Stimulated activated effector memory CD8-positive, alpha-beta T cell treated with anti-CD3 and anti-CD28 coated beads, Interleukin-12 subunit alpha, Interleukin-12 subunit beta, amount 100 ng/mL, for 72 hours (primary cell): Measurements from ENCODE around the gene MYO9A.
"Not testable (repeated sequence)": the region's sequence is repeated elsewhere in the genome, so short reads cannot be mapped to it uniquely, and the experiment has no call there.

Experiments used
- ATAC-seq: fragments of 150-1000 bp; cut with Tn5 transposase; 2 replicates; pipeline ENCODE4 v1.10.0; 2021
- DNase-seq, 2 donors: peaks; one replicate each; pipeline ENCODE4 v3.0.0; 2021 to 2022; ENCODE audit warnings: low spot score in 2 of 2
- H3K27ac Mint-ChIP-seq: one replicate; pipeline ENCODE4 v1.8.0; 2022; ENCODE audit warnings: mild to moderate bottlenecking, mixed read lengths
- H3K36me3 Mint-ChIP-seq: one replicate; pipeline ENCODE4 v1.8.0; 2022; ENCODE audit warnings: mild to moderate bottlenecking, mixed read lengths
- H3K4me1 Mint-ChIP-seq: one replicate; pipeline ENCODE4 v1.8.0; 2022; ENCODE audit warnings: mixed read lengths
- H3K4me3 Mint-ChIP-seq: one replicate; pipeline ENCODE4 v1.8.0; 2022; ENCODE audit warnings: mild to moderate bottlenecking, mixed read lengths
- H3K9me3 Mint-ChIP-seq: one replicate; pipeline ENCODE4 v1.8.0; 2022; ENCODE audit warnings: mixed read lengths

Gene MYO9A

GRCh38 chr15:72053297-72053696, 64.7 kb downstream of the MYO9A start:
- peaks cover 28% of the 10 kb centered on the region for H3K4me1 Mint-ChIP-seq
- H3K36me3 Mint-ChIP-seq, DNase-seq, ATAC-seq, H3K9me3 Mint-ChIP-seq, H3K27ac Mint-ChIP-seq, H3K4me3 Mint-ChIP-seq: not testable (repeated sequence)

- no peak overlapping the region for H3K27ac Mint-ChIP-seq
- no peak for DNase-seq
- no peaks in the 10 kb centered on the region for H3K9me3 Mint-ChIP-seq
- no peak for ATAC-seq
- H3K4me1 Mint-ChIP-seq, result peaks cover 21% of the 10 kb centered on the region
- peaks cover 6% of the 10 kb centered on the region for H3K36me3 Mint-ChIP-seq
- no peak overlapping the region for H3K4me3 Mint-ChIP-seq
These were observed 67.2 kb downstream of the MYO9A start for GRCh38 chr15:72050700-72051099.

GRCh38 chr15:72047020-72047419, 70.9 kb downstream of the MYO9A start:
- H3K36me3 Mint-ChIP-seq, result peaks cover 6% of the 10 kb centered on the region
- ATAC-seq, result no peak
- H3K4me3 Mint-ChIP-seq, result no peak overlapping the region
- H3K9me3 Mint-ChIP-seq, result no peaks in the 10 kb centered on the region
- DNase-seq, result no peak
- no peak overlapping the region for H3K27ac Mint-ChIP-seq
- H3K4me1 Mint-ChIP-seq, result peaks cover 7% of the 10 kb centered on the region

- DNase-seq, result no peak
- ATAC-seq, result no peak
- H3K9me3 Mint-ChIP-seq, result no peaks in the 10 kb centered on the region
- no peak overlapping the region for H3K4me3 Mint-ChIP-seq
- peaks cover 6% of the 10 kb centered on the region for H3K36me3 Mint-ChIP-seq
- no peaks in the 10 kb centered on the region for H3K4me1 Mint-ChIP-seq
- H3K27ac Mint-ChIP-seq, result no peak overlapping the region
These were observed 73.0 kb downstream of the MYO9A start for GRCh38 chr15:72044956-72045355.

GRCh38 chr15:72042865-72043264, 75.1 kb downstream of the MYO9A start:
- no peaks in the 10 kb centered on the region for H3K9me3 Mint-ChIP-seq
- no peak for ATAC-seq
- DNase-seq, result no peak
- no peak overlapping the region for H3K27ac Mint-ChIP-seq
- H3K4me3 Mint-ChIP-seq, result no peak overlapping the region
- peaks cover 4% of the 10 kb centered on the region for H3K4me1 Mint-ChIP-seq
- H3K36me3 Mint-ChIP-seq, result peaks cover 6% of the 10 kb centered on the region

- ATAC-seq (no peak), DNase-seq (no peak)
- H3K27ac Mint-ChIP-seq, result no peak overlapping the region
- H3K9me3 Mint-ChIP-seq, result peaks cover 3% of the 10 kb centered on the region
- H3K4me3 Mint-ChIP-seq, result no peak overlapping the region
- peaks cover 8% of the 10 kb centered on the region for H3K4me1 Mint-ChIP-seq
- H3K36me3 Mint-ChIP-seq, result peaks cover 6% of the 10 kb centered on the region
These were observed 75.9 kb downstream of the MYO9A start for GRCh38 chr15:72042054-72042453.

GRCh38 chr15:72037321-72037720, 80.6 kb downstream of the MYO9A start:
- Mint-ChIP-seq H3K9me3 (peaks cover 5% of the 10 kb centered on the region), H3K4me1 (peaks cover 10% of the 10 kb centered on the region), H3K4me3 (no peak overlapping the region), H3K27ac (no peak overlapping the region), H3K36me3 (no peaks in the 10 kb centered on the region)
- DNase-seq, result no peak
- ATAC-seq, result peak; percentile 80

GRCh38 chr15:72034859-72035650, 82.9 kb downstream of the MYO9A start:
- Mint-ChIP-seq H3K36me3 (no peaks in the 10 kb centered on the region), H3K4me3 (no peak overlapping the region), H3K4me1 (peaks cover 10% of the 10 kb centered on the region), H3K27ac (no peak overlapping the region), H3K9me3 (peaks cover 5% of the 10 kb centered on the region)
- no peak for ATAC-seq
- DNase-seq, result no peak

- no peaks in the 10 kb centered on the region for H3K36me3 Mint-ChIP-seq
- H3K9me3 Mint-ChIP-seq, result peaks cover 5% of the 10 kb centered on the region
- H3K4me1 Mint-ChIP-seq, result peaks cover 10% of the 10 kb centered on the region
- no peak overlapping the region for H3K27ac Mint-ChIP-seq
- ATAC-seq, result no peak
- H3K4me3 Mint-ChIP-seq, result no peak overlapping the region
- DNase-seq, result no peak
These were observed 83.6 kb downstream of the MYO9A start for GRCh38 chr15:72034351-72034750.

GRCh38 chr15:72033711-72034110, 84.2 kb downstream of the MYO9A start:
- H3K4me1 Mint-ChIP-seq, result peaks cover 10% of the 10 kb centered on the region
- H3K4me3 Mint-ChIP-seq, result no peak overlapping the region
- H3K9me3 Mint-ChIP-seq, result peaks cover 5% of the 10 kb centered on the region
- H3K36me3 Mint-ChIP-seq, result no peaks in the 10 kb centered on the region
- ATAC-seq (no peak), DNase-seq (no peak)
- H3K27ac Mint-ChIP-seq, result no peak overlapping the region

GRCh38 chr15:72033285-72033684, 84.7 kb downstream of the MYO9A start:
- Mint-ChIP-seq H3K9me3 (peaks cover 5% of the 10 kb centered on the region), H3K4me3 (no peak overlapping the region), H3K27ac (no peak overlapping the region), H3K36me3 (no peaks in the 10 kb centered on the region), H3K4me1 (peaks cover 10% of the 10 kb centered on the region)
- no peak for ATAC-seq
- no peak for DNase-seq

- H3K4me3 Mint-ChIP-seq, result no peak overlapping the region
- H3K36me3 Mint-ChIP-seq, result peaks cover 16% of the 10 kb centered on the region
- no peaks in the 10 kb centered on the region for H3K9me3 Mint-ChIP-seq
- no peak for ATAC-seq
- no peak for DNase-seq
- H3K27ac Mint-ChIP-seq, result no peak overlapping the region
- H3K4me1 Mint-ChIP-seq, result no peaks in the 10 kb centered on the region
These were observed 96.3 kb downstream of the MYO9A start for GRCh38 chr15:72021604-72022003.

- DNase-seq, result no peak
- Mint-ChIP-seq H3K4me1 (no peaks in the 10 kb centered on the region), H3K27ac (no peak overlapping the region), H3K9me3 (no peaks in the 10 kb centered on the region), H3K36me3 (peaks cover 16% of the 10 kb centered on the region), H3K4me3 (no peak overlapping the region)
- no peak for ATAC-seq
These were observed 97.2 kb downstream of the MYO9A start for GRCh38 chr15:72020799-72021198.

GRCh38 chr15:72014555-72014954, 103.4 kb downstream of the MYO9A start:
- DNase-seq, H3K4me1 Mint-ChIP-seq, ATAC-seq, H3K36me3 Mint-ChIP-seq, H3K9me3 Mint-ChIP-seq, H3K4me3 Mint-ChIP-seq, H3K27ac Mint-ChIP-seq: not testable (repeated sequence)

GRCh38 chr15:72013703-72014102, 104.2 kb downstream of the MYO9A start:
- Mint-ChIP-seq H3K27ac (no peak overlapping the region), H3K4me1 (no peaks in the 10 kb centered on the region), H3K9me3 (no peaks in the 10 kb centered on the region), H3K36me3 (peaks cover 7% of the 10 kb centered on the region), H3K4me3 (no peak overlapping the region)
- DNase-seq (no peak), ATAC-seq (no peak)

- DNase-seq (no peak), ATAC-seq (no peak)
- H3K4me3 Mint-ChIP-seq, result no peak overlapping the region
- no peak overlapping the region for H3K27ac Mint-ChIP-seq
- peaks cover 20% of the 10 kb centered on the region for H3K36me3 Mint-ChIP-seq
- H3K9me3 Mint-ChIP-seq, result no peaks in the 10 kb centered on the region
- H3K4me1 Mint-ChIP-seq, result no peaks in the 10 kb centered on the region
These were observed 106.5 kb downstream of the MYO9A start for GRCh38 chr15:72011302-72011942.
